ENCODE results near the gene LGALS9.
"Not testable (repeated sequence)": the region's sequence is repeated elsewhere in the genome, so short reads cannot be mapped to it uniquely, and the experiment has no call there.

Gene LGALS9

DNA sequence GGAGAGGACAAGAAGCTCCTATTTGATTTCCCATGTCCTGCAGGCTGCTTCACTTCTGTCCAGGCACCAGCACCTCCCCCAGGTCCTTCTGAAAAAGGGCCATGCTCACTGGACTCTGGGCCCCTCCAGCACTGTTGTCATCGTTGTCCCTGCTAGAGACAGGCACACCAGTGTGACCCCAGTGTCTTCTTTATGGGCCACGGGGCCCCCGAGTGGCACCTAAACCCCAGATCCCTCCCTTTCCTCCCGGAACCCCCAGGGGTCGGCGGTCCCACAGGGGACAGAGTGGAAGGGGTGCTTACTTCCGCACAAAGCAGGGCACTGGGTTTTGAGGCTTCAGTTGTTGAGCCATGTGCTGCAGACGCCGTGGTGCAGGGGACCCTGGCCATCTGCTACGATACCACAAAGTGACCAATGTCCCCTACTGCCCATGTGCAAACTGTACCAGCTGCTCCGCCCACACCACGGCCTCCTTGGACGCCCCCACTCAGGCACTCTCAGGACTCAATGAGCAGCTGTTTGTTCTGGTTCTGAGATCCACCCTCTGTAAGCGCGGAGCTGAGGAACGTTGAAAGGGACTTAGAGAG lies 24.6 kb downstream of the LGALS9 start:
- not testable (repeated sequence) for DNase-seq

DNA sequence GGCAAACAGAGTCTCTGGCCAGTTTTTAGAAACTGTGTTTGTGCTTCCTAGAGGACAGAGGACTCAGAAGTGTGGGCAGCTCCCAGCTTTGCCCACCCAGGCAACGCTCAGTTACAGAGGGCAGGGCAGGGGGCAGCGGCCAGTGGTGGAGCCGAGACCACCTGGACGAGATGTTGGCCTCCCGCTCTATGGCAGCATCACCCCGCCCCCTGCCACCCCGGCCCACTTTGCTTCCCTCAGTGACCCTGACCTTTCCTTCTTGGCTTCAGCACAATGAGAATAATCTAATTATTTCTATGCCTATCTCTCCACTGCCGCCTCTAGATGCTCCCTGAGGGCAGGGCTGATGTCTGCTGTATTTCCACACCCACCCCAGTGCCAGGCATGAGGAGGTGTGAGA lies 25.6 kb downstream of the LGALS9 start:
- not testable (repeated sequence) for DNase-seq

DNA sequence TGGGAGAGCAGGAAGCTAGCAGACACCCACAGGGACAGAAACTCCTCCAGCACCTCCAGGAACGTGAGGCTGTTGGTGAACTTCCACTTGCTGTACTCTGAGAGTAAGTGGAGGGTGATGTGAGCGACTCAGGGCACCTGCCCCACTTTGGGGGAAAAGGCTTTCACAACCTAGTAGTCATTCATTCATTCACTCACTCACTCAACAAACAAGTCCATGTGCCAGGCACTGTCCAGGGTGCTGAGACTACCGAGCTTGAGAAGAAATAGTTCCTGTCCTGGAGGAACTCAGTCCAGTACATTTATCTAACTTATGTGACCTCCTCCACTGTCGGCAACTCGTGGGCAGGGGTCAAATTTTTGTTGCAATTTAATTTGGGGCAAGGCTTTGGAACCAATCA lies 26.6 kb downstream of the LGALS9 start:
- DNase-seq: no peak

DNA sequence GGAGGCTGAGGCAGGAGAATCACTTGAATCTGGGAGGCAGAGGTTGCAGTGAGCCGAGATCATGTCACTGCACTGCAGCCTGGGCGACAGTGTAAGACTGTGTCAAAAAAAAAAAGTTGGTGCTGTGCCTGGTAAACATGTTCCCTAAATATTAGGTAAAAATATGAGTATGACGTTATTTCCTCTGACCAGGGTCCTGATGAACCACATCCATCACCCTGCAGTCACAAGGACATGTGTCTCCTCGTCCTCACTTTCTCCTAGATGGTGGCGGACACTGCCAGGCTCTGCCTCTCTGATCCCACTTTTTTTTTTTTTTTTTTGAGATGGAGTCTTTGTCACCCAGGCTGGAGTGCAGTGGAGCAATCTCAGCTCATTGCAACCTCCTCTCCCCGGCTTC lies 28.7 kb downstream of the LGALS9 start:
- no peak for DNase-seq

DNA sequence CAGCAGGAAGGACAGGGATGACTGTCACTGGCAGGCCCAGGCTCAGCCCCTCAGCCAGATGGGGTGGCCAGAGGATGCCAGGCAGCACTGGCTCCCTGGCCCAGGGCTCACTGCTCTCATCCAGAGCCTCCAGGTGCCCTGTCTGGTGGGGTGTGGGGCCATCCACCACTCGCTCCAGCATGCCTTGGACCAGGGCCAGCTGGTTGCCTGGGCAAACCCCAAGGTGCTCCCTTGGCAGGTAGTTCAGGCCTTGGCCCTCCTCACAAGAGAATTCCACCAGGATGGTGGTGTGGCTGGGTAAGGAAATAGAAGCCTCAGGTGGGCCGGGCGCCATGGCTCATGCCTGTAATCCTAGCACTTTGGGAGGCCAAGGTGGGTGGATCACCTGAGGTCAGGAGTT lies 29.4 kb downstream of the LGALS9 start:
- no peak for DNase-seq

DNA sequence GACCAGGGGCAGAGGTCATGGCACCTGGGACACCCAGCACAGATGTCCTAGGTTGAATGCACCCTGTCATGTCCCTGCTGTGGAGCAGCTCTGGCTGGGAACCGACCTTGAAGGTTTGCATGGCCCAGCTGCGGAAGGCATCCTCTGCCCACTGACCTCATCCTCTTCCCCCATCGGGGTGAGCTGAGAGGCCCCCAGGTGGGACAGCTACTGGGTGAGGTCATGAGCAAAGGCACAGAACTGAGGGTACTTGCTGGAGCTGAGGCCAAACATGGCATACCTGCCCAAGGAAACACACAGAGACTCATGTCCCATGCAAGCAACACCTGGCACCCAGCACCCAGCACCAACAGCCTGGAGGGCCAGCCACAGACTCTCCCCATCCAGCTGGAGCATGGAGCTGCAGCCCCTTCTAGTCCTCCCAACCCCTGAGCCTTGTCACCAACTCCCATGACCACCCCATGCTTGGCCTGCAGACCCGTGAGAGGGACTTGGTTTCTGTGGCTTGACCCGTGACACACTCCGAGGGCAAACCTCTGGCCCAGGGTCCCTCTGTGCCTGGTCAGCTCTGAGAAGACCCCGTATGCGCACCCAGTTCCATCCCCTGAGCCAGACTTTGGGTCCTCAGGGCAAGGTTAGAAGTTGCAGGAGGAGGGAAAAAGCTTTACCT lies 33.1 kb downstream of the LGALS9 start:
- DNase-seq: no peak

DNA sequence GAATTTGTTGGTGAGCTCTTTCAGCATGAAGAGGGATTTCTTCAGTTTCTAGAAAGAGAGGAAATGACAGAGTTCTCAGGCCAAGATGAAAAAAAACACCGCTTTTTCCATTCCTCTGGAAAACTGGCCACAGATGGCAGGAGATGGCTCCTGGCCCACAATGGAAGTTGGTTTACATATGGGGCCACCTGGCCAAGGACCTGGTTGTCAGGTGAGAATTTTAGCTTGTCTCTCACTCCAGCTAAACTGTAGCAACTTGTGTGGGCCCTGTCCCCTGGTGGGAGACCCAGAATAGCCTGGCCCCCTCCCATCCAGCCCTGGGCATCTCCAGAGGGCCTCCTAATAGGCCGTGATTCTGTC lies 33.6 kb downstream of the LGALS9 start:
- no peak for DNase-seq

DNA sequence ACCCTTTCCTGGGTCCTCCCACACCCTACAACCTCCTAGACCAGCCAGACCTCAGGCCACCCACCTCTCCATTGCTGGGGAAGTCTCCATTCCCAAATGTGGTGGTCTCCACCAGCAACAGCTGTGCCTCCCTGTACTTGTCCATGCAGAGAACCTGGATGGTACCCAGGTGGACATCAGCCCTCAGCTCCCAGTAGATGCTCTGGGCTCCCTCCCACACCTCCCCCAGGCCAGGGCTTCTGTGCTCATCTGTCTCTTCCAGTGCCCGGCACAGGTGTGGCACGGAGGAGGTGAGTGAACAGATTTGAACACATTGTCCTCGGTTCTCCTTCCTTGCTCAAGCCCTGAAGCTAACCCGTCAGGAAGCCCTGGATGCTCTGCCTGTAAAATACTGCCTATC lies 34.6 kb downstream of the LGALS9 start:
- no peak for DNase-seq

DNA sequence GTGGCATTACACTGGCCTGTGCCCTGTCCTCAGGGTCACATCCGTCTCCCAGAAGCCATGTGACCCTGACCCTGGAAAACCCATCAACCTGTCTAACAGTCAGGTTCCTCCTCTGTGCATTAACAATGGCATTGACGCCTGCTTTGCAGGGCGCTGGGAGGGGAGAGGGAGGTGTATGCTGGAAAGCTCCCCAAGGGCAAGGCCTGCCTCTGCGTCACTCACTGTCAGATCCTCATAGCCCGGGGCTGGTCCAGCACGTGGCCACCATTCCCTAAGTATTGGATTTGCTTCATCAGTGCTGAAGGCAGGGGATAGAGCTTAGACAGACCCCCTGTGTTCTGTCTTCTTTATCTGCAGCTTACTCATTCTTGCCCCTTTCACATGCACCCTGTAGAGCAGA lies 35.3 kb downstream of the LGALS9 start:
- not testable (repeated sequence) for DNase-seq

DNA sequence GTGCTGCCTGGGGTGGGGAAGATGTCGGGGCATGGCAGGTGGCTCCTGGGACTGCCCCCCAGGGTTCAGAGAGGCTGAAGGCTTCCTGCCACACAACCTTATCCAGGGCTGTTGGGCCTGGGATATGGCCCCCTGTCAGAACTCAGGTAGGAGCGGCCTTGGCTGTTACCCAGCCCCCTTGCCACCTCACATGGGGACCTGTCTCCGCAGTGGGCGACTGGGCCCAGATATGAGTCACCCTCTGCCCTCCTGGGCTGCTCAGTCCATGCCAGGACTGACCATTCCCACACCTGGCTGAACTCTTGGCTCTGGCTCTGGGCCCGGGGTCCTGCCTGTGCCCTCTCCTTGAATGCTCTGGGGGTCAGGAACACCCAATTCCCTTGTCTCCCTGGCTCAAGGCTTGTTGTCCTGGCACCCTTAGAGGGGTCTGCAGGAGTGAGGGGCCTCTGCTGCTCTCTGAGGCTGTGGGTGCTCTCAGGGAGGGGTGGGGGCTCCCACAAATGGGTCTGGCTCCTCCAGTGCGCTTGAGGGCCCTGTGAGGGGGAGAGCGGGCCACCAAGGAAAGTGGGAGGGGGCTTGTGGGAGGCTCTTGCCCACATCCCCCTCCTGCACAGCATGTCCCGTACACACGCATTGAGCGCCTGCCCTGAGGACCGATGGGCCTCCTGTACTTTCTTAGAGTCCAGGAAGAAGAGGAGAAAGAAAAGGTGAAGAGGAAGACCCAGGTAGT lies 36.0 kb downstream of the LGALS9 start:
- DNase-seq: no peak

DNA sequence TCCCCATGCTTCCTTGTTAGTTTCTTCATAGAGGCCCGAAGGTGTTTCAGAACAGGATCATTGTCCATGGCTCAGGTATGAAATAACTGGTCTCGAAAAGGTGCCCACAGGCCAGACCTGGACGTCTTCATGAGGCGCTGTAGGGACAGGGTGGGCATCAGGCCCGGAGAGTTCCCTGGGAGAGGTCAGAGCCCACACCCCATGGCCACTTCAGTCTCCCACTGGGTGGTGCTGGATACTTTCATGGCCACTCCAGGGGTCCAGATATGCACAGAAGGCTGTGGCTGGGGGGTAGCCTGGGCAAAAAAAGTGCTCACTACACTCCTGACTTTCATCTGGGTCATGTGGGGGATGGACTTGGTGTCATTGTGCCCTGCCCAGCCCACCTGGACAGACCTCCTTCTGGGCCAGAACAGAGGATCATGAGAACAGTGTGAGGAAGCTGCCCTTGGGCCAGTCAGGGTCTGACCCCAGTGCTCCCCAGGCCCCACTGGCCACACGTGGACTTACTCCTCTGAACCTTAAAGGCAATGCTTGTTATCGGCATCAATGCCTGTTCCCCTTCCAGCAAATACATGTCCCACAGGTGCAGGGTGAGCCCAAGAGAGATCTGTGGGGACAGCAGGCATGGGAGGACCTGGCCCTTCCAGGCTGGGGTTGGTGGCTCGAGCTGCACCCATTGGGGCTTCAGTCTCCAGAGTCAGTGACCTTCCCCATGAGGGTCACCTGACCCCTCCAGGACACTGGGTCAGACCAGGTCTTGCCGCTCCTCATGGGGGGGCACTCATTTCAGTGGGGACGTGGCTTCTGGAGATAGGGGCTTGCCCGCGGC lies 36.9 kb downstream of the LGALS9 start:
- DNase-seq: no peak

DNA sequence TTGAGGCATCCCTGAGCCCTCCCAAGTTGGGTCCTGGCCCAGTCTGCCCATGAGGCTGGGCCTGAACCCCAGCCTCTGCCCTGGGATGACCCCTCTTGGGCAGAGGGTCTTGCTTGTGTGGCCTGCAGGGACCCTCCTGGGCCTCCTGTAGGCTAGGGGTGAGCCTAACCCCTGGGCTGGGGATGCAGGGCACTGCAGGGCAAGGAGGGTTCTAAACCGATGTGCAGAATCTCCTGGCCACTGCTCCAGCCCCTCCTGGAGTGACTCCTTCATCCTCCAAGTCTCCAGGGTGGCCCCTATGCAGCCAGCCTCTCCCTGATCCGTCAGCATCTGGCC lies 37.5 kb downstream of the LGALS9 start:
- no peak for DNase-seq

DNA sequence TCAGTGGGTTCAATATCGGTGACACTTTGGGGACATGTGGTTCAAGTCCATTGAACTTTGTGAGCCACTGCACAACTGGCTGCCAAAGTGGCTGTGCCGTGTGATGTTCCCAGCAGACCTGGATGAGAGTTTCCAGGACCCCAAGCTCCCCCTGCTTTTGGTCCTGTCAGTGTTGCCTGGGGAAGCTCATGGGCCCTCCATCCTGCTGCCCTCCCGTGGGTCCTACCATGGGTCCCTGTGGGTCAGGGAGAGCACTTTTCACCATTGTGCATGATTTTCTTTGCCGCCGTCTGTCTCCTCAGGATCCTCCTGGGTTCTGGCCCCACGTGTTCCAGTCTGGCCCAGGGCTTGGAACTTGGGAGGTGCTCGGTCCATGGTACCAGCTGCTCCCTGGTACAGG lies 38.1 kb downstream of the LGALS9 start:
- no peak for DNase-seq

DNA sequence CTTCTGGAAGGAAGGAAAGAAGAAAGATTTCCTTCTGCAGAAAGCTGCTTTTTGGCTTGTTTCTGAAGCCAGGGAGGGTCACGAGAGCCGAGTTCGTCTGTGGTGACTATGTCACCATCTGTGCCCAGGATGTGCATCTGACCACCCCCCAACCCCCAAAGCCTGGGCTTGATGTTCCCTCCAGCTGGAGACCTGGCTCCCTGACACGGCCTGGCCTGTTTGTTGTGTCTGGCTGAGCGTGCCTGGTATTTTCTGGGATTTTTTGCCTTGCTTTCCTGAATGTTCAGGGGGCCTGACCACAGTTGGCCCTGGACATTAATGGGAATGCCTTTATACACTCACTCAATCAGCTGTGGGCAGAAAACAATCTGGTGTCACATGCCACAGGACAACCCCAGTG lies 38.9 kb downstream of the LGALS9 start:
- DNase-seq: no peak

DNA sequence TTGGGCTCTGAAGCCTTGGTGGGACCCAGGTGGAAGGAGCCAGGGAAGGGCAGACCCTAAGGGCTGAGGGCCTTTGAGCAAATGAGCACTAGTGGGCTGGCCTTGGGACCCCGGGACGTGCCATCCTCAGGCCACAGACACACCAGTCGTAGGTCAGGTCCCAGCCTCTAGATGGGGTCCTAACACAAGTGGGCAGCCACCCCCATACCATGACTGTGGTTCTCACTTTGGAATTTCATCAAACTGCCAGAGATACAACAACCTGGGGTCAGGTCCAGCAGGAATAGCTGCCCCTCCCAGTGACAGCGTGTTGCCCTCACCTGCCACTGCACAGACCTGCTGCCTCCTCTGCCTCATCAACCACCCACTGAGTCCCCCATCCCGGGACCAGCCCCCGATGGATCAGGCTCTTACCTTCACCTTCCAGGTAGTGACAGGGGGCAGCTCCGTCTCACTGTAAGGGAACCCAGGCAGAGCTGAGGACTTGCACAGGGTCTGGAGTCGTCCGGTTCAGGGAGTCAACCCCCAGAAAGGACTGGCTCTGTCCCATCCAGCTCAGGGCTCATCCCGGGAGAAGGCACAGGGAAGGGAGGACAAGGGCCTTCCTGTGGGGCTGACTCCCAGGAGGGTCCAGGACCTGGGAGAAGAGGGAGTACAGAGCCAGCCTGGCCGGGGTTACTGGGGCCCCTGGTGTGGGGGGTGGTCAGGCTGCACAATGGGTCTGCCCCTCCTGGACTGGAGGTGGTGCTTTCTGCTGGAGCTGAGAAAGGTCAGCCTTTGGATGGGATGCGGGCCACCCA lies 40.0 kb downstream of the LGALS9 start:
- DNase-seq: no peak

DNA sequence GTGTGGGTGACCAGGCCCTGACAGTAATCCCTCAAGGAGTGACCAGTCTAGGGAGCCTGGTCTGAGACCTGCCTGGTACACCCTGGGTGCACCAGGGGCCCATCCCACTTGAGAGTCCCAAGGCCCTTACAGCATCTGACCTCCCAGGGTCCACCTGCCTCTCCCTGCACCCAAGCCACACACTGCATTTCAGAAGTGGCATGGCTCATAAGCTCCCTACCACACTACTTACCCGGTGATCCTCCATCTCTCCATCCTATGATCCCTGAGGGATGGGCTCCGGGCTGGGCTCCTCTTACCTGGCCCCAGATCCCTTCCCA lies 40.6 kb downstream of the LGALS9 start:
- DNase-seq: no peak

DNA sequence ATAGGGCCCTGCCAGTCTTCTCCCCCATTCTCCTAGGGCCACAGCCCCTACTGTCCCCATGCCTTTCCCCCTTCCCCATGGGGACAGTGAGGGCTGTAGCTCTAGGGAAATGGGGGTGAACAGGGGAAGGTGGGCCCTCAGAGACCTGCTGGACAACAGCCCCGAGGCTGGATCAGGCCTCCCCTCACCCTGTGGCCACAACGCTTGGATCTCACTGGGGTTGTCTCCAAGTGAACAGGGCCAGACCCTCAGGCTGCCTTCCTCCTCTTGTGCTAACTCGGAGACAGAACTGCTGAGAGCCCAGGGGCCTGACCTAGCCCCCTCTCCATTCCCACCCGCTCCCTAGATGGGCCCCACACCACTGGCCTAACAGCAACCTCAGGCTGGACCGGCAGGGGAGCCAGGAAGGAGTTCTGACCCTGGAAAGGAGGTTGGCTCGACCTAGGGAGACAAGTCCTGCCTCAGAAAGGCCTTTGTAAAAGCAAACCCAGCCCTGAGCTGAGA lies 41.0 kb downstream of the LGALS9 start:
- DNase-seq: not testable (repeated sequence)

DNA sequence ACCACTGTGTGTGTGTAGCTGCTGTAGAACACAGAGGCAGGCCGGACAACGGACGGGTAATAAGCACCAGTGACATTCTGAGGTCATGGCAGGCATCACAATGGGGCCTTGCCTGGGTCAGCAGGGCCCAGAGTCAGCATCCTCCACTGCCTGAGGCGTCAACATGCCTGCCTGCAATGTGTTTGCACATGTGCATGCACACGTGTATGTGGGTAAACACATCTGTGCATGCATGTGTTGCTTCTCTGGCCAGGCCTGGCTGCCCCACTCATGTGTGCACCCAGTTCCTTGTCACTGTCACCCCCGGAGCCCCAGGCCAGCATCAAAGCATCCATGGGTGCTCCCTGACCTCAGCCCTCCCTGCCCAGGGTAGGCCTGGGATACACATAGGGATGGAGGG lies 43.3 kb downstream of the LGALS9 start:
- DNase-seq: no peak

DNA sequence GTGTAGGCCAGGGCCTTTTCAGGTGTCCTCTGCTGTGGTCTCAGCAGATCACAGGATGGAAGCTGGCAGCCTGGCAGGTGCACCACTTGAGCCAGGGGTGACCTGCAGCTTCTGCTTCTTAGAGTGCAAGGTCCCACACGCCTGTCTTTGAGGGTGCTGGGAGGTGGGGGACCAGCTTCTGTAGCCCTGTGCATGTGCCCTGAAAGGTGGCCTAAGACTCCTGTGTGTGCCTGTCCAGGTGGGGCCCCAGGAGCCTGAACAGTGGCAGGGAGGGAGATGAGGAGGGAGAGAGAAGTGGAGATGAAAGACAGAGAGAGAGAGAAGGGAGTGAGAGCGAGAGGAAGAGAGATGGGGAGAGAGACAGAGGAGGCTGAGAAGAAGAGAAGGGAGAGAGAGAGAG lies 46.2 kb downstream of the LGALS9 start:
- no peak for DNase-seq

DNA sequence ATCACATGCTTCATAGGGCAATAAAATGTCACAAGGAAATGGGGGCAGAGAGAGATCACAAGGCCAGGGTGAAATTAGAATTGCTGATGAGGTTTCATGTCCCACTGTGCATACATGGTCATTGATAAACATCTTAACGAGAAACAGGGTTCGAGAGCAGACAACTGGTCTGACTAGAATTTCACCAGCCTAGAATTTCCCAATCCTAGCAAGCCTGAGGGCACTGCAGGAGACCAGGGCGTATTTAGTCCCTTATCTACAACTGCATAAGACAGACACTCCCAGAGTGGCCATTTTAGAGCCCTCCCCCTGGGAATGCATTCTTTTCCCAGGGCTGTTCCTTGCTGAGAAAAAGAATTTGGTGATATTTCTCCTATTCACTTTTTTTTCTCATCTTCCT lies 55.3 kb downstream of the LGALS9 start:
- DNase-seq: not testable (repeated sequence)

DNA sequence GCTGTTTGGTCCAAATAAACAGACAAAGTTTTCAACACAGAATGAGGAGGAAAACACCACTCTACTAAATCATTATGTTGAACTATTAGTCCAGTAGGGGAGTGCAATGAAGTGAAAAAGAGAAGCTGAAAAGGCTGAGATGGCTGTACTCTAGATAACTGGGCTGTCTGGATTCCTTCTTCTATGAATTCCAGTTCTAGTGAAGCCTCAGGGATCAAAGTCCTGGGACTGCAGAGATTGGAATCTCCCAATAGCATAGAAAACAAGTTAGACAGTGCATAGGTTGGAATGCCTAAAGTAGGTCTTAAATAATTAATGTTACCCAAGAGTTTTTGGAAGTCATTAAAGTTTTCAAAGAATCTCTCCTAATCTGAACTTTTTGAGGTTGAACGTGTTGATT lies 59.9 kb downstream of the LGALS9 start:
- no peak for DNase-seq

DNA sequence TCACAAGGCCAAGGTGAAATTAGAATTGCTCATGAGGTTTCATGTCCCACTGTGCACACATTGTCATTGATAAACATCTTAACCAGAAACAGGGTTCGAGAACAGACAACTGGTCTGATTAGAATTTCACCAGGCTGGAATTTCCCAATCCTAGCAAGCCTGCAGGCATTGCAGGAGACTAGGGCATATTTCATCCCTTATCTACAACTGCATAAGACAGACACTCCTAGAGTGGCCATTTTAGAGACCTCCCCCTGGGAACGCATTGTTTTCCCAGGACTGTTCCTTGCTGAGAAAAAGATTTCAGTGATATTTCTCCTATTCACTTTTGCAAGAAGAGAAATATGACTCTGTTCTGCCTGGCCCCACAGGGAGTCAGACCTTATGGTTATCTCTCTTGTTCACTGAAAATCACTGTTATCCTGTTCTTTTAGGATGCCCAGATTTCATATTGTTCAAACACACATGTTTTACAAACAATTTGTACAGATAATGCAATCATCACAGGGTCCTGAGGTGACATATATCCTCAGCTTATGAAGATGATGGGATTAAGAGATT lies 64.3 kb downstream of the LGALS9 start:
- not testable (repeated sequence) for DNase-seq
